Left lung (tissue), 10 donors: ENCODE data around the gene ACTR3. TPM values are rescaled to one million over a fixed set of nuclear protein-coding genes. Genes with fewer than 3 reads are reported as not detected.
A peak's percentile ranks its signal among the peaks of the same experiment; 100 is the strongest.

Experiments used
- ATAC-seq: fragments of 200-7000 bp; cut with Tn5 transposase; one replicate; pipeline ENCODE4 v1.9.1; 2020; ENCODE audit warnings: moderate library complexity
- DNase-seq, 4 donors: peaks; one replicate each; pipeline ENCODE4 v3.0.0-alpha.2; 2013 to 2020
- H3K27ac ChIP-seq, 2 donors: fragments of 200-600 bp; sonication (generic) in 1 of 2; one replicate each; pipeline versions ENCODE4 v1.5.0 to v1.8.0; 2020 to 2021
- H3K27me3 ChIP-seq, 2 donors: fragments of 200-600 bp; sonication (generic) in 1 of 2; one replicate each; pipeline versions ENCODE4 v1.5.0 to v1.8.0; 2020 to 2021
- H3K36me3 ChIP-seq, 2 donors: fragments of 200-600 bp; sonication (generic) in 1 of 2; one replicate each; pipeline versions ENCODE4 v1.5.0 to v1.8.0; 2020 to 2021
- H3K4me1 ChIP-seq, 2 donors: fragments of 200-600 bp; one replicate each; pipeline ENCODE4 v1.8.0; 2021
- H3K4me3 ChIP-seq, 2 donors: fragments of 200-600 bp; sonication (generic) in 1 of 2; one replicate each; pipeline versions ENCODE4 v1.5.0 to v1.8.0; 2020 to 2021; ENCODE audit warnings: mild to moderate bottlenecking in 1 of 2
- H3K9me3 ChIP-seq, 2 donors: fragments of 200-600 bp; sonication (generic) in 1 of 2; one replicate each; pipeline versions ENCODE4 v1.5.0 to v1.8.0; 2020 to 2021
- CTCF ChIP-seq, 2 donors: fragments of 200-600 bp; sonication (generic) in 1 of 2; IDR thresholded peaks; one replicate each; pipeline versions ENCODE4 v1.5.0 to v1.8.0; 2021; ENCODE audit warnings: antibody characterized with exemption in 2 of 2
- intact Hi-C, 2 donors: fragments of 100-400 bp; cut with DNase I; formaldehyde crosslinking; loops; one replicate each; pipeline versions ENCODE4 v1.11.2 to v1.14.2; 2022
- polyA plus RNA-seq, 6 donors: library from polyadenylated mRNA; unstranded; fragments of 120-200 nt; gene quantifications; one replicate each; pipeline ENCODE4 v1.2.1, GENCODE V29; 2013; ENCODE audit not compliant: insufficient read length in 6 of 6
- total RNA-seq, 2 donors: library from RNA; stranded (reverse); fragmentation: NEBNext Ultra II Directional; extraction: Animal tissue kit (Norgen Biotek cat#: 25700); gene quantifications; one replicate each; pipeline ENCODE4 v1.2.1, GENCODE V29; 2021
- donor health status: DM: no; HTN: yes; CAD: no.
- donor health status: DM: no; HTN: no; CAD: no.

ACTR3 gene
- total and polyA plus RNA-seq, 8 donors, result 151 to 324 (median 161) TPM

- Histone ChIP-seq H3K27me3 (no peaks in the 10 kb centered on the region), H3K4me3 (no peak overlapping the region), H3K9me3 (no peaks in the 10 kb centered on the region), H3K36me3 (no peaks in the 10 kb centered on the region), H3K4me1 (peaks cover 6 to 16% of the 10 kb centered on the region in 2 donors), H3K27ac (no peak overlapping the region)
- DNase-seq, result no peak
- intact Hi-C loops, result loop anchor here in 1 of 2 donors (10.0 kb wide), 1 partner anchor 114 kb away; no protein-coding TSS in a partner anchor
- no peak for ATAC-seq
- no peak for TF ChIP-seq CTCF (IDR thresholded peaks at IDR 0.05)
Measured at GRCh38 chr2:113878743-113879142, 11.1 kb upstream of the ACTR3 start.

- Histone ChIP-seq H3K27me3 (no peaks in the 10 kb centered on the region), H3K27ac (no peak overlapping the region), H3K36me3 (no peaks in the 10 kb centered on the region), H3K4me3 (no peak overlapping the region), H3K9me3 (no peaks in the 10 kb centered on the region), H3K4me1 (peaks cover 6 to 16% of the 10 kb centered on the region in 2 donors)
- ATAC-seq, result no peak
- no peak for DNase-seq
- intact Hi-C loops, result loop anchor here in 1 of 2 donors (10.0 kb wide), 1 partner anchor 115 kb away; no protein-coding TSS in a partner anchor
- no peak for TF ChIP-seq CTCF (IDR thresholded peaks at IDR 0.05)
Measured at GRCh38 chr2:113879457-113879856, 10.4 kb upstream of the ACTR3 start.

GRCh38 chr2:113886479-113887008 lies 3.3 kb upstream of the ACTR3 start:
- Histone ChIP-seq H3K9me3 (no peaks in the 10 kb centered on the region), H3K27ac (peak overlapping the region in 1 of 2 donors; percentile 100), H3K27me3 (no peaks in the 10 kb centered on the region), H3K36me3 (no peaks in the 10 kb centered on the region), H3K4me3 (no peak overlapping the region), H3K4me1 (peaks cover 12 to 41% of the 10 kb centered on the region in 2 donors)
- no peak for TF ChIP-seq CTCF (IDR thresholded peaks at IDR 0.05)
- ATAC-seq (no peak), DNase-seq (peak in 3 of 4 donors; percentile 71 to 79 (median 76))
- intact Hi-C loops, result no loop called here

- DNase-seq, result no peak
- peak overlapping the region in 1 of 2 donors; percentile 100 for H3K27ac ChIP-seq
- H3K9me3 ChIP-seq, result no peaks in the 10 kb centered on the region
- no peak overlapping the region for H3K4me3 ChIP-seq
- intact Hi-C loops, result no loop called here
- no peak for TF ChIP-seq CTCF (IDR thresholded peaks at IDR 0.05)
- no peaks in the 10 kb centered on the region for H3K27me3 ChIP-seq
- H3K36me3 ChIP-seq, result no peaks in the 10 kb centered on the region
- peaks cover 19 to 47% of the 10 kb centered on the region in 2 donors for H3K4me1 ChIP-seq
- ATAC-seq, result no peak
Measured at GRCh38 chr2:113887009-113887792, 2.7 kb upstream of the ACTR3 start.
